Stomach smooth muscle (tissue), 2 donors: Measurements from ENCODE around the gene KLF9.
"Not testable (repeated sequence)": the region's sequence is repeated elsewhere in the genome, so short reads cannot be mapped to it uniquely, and the experiment has no call there.

Experiments used
- H3K27ac ChIP-seq: one replicate; pipeline ENCODE4 v1.7.0; 2013; ENCODE audit warnings: mild to moderate bottlenecking, low read length, inconsistent platforms
- H3K27me3 ChIP-seq, 2 donors: one replicate each; pipeline ENCODE4 v1.7.0; 2013; ENCODE audit warnings: low read length in 2 of 2; ENCODE audit not compliant: insufficient read depth in 2 of 2, control insufficient read depth in 1 of 2
- H3K36me3 ChIP-seq, 2 donors: one replicate each; pipeline ENCODE4 v1.7.0; 2013; ENCODE audit warnings: low read length in 2 of 2; ENCODE audit not compliant: control insufficient read depth in 2 of 2, insufficient read depth in 2 of 2
- H3K4me1 ChIP-seq: one replicate; pipeline ENCODE4 v1.7.0; 2013; ENCODE audit warnings: low read length; ENCODE audit not compliant: control insufficient read depth, insufficient read depth
- H3K4me3 ChIP-seq, 2 donors: one replicate each; pipeline ENCODE4 v1.7.0; 2013; ENCODE audit warnings: low read length in 2 of 2
- H3K9ac ChIP-seq, 2 donors: one replicate each; pipeline ENCODE4 v1.7.0; 2013; ENCODE audit warnings: low read length in 2 of 2, mild to moderate bottlenecking in 1 of 2
- H3K9me3 ChIP-seq, 2 donors: one replicate each; pipeline ENCODE4 v1.7.0; 2013; ENCODE audit warnings: low read length in 2 of 2; ENCODE audit not compliant: control insufficient read depth in 2 of 2
- donor health status: healthy.
- donor health status: Pancreatic carcinoma.

Gene KLF9

DNA sequence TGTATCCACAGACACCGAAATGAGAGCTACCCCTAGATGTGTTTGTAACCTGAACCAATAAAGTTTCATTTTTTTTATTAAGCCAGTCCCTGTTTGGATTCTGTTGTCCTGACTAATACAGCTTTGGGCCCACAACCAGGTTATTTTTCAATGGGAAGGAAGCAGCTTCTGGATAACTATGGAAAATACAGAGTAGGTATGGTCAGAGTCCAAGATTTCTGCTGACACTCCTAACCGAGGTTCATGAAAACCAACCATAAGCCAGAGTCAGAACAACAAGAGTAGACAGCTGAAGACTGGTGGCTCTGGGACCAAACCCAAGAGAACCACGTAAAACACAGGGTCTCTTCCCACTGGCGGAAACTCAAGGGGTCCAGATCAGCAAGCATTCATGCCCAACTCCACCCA, 10.8 kb downstream of the KLF9 start:
- H3K4me3 ChIP-seq, result peak overlapping the region in 1 of 2 donors; percentile 54
- peaks cover 72% of the 10 kb centered on the region for H3K4me1 ChIP-seq
- H3K9ac ChIP-seq, result no peak overlapping the region
- H3K27me3 ChIP-seq, result no peaks in the 10 kb centered on the region
- peak overlapping the region; percentile 62 for H3K27ac ChIP-seq
- H3K36me3 ChIP-seq, result no peaks in the 10 kb centered on the region
- no peaks in the 10 kb centered on the region for H3K9me3 ChIP-seq

DNA sequence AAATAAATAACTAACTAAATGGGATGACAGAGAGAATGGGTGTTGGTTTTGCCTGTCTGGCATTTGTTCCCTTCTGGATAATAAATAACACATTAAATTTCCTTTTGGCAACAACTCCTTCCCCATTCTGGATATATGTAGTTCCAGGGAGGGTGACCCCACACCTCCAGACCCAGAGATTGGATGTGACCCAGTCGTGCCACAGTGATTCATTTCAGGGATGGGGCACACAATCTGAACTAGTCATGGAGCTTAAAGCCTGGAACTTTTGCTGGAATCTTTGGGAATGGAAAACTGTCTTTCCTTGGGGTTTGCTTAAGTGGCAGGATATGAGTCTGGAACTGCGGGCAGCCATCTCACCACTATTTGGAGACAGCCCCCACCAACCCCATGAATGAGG, 11.3 kb downstream of the KLF9 start:
- Histone ChIP-seq H3K9ac (no peak overlapping the region), H3K27me3 (no peaks in the 10 kb centered on the region), H3K36me3 (no peaks in the 10 kb centered on the region), H3K4me1 (peaks cover 69% of the 10 kb centered on the region), H3K27ac (peak overlapping the region; percentile 62), H3K4me3 (peak overlapping the region in 1 of 2 donors; percentile 54), H3K9me3 (no peaks in the 10 kb centered on the region)

DNA sequence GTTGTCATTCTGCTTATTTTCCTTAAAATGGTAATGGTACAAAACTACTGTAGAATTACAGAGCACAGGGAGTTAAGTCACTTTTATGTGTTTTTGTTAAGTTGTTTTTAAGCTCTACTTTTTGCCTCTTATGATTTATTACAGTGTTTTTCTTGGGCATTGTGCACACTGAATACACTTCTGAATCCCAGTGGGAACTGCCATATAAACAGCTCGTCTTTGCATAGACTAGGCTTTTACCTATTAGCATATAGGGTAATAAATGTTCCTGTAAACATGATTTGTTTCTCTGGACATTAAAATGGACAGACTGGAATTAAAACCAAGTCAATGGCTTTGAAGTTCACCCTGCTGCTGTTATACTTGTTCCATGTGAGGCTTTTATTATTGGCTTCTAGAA, 12.2 kb downstream of the KLF9 start:
- Histone ChIP-seq H3K9me3 (no peaks in the 10 kb centered on the region), H3K4me3 (no peak overlapping the region), H3K27me3 (no peaks in the 10 kb centered on the region), H3K9ac (no peak overlapping the region), H3K4me1 (peaks cover 71% of the 10 kb centered on the region), H3K36me3 (no peaks in the 10 kb centered on the region), H3K27ac (no peak overlapping the region)

DNA sequence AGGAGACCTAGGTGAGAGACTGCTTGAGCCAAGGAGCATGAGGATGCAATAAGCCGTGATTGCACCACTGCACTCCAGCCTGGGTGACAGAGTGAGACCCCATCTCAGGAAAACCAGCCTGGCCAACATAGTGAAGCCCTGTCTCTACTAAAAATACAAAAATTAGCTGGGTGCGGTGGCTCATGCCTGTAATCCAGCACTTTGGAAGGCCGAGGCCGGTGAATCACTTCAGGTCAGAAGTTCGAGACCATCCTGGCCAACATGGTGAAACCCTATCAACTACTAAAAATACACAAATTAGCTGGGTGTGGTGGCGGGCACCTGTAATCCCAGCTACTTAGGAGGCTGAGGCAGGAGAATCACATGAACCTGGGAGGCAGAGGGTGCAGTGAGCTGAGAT, 13.2 kb downstream of the KLF9 start:
- H3K4me1 ChIP-seq, result peaks cover 71% of the 10 kb centered on the region
- H3K27ac ChIP-seq, H3K9me3 ChIP-seq, H3K36me3 ChIP-seq, H3K27me3 ChIP-seq, H3K4me3 ChIP-seq, H3K9ac ChIP-seq: not testable (repeated sequence)

DNA sequence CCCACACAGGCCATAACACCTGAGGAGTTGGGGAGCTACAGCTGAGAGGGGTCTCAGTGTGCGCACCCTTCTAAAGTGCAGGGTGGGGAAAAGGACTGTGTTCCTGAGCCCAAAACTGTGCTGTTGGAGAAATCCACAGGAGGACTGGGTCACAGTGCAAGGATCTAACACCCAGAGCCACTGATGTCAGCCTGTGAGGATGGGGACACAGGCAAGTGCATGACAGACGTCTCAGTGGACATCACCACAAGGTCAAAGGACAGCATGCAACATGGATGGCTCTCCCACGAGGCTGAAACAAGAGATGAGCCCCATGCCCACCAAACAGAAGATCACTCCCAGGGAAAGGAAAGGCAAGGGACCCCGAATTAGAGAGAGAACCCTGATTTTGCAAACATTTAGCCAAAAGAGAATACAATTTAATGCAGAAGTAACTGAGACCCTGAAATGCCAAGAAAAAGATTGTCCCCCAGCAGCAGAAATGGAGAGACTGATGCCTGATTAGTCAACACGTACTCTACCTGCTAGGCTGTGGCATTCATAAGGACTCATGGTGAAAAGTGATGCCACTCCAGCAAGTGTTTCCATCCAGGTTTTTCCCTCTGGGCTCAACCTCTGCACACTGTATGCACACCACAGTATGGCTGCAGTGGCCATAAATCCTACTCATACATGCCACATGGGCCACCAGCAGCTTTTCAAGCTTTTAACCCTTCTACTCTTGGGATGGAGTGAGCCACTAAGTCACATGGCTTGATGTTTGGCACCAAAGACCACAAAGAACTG, 14.2 kb downstream of the KLF9 start:
- Histone ChIP-seq H3K4me1 (peaks cover 63% of the 10 kb centered on the region), H3K4me3 (peak overlapping the region in 1 of 2 donors; percentile 47), H3K36me3 (no peaks in the 10 kb centered on the region), H3K9ac (no peak overlapping the region), H3K9me3 (no peaks in the 10 kb centered on the region), H3K27me3 (no peaks in the 10 kb centered on the region), H3K27ac (no peak overlapping the region)

DNA sequence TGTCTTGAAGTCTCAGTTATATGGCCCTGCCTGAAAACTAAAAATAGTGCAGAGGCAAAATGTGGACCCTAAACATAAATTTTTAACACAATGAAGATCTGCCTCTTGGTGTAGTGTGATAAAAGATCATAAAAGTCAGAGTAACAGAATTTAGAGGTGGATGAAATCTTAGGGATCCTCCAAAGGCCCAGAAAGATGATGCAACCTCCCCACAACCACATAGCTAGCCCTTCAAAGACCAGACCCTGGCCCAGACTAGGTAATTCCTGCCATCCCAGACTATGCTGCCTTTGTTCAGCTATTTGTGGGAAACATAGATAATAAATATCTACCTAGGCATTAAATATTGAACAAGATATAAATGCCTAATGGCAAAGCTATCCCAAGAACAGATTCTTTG, 15.3 kb downstream of the KLF9 start:
- no peaks in the 10 kb centered on the region for H3K27me3 ChIP-seq
- no peak overlapping the region for H3K27ac ChIP-seq
- H3K4me1 ChIP-seq, result peaks cover 63% of the 10 kb centered on the region

DNA sequence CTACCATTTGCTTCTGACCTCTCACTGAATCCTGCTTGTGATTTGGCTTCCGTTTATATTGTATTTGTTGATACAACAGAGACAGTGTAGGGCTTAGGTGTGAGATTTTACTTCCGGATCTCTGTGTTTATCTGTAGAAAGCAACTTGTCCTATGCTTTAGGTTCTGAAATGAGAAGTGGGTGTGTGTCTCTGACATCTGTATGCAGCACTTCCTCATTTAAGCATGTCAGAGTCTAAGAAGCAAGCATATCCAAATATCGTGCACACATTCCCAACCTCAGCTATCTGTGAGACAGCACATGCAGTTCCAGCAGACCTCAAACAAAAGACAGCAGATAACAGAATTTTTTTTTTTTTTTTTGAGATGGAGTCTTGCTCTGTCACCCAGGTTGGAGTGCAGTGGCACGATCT, 16.3 kb downstream of the KLF9 start:
- H3K27ac ChIP-seq, result no peak overlapping the region
- peak overlapping the region in 1 of 2 donors; percentile 29 for H3K4me3 ChIP-seq
- no peaks in the 10 kb centered on the region for H3K36me3 ChIP-seq
- no peaks in the 10 kb centered on the region for H3K9me3 ChIP-seq
- no peaks in the 10 kb centered on the region for H3K27me3 ChIP-seq
- no peak overlapping the region for H3K9ac ChIP-seq
- peaks cover 62% of the 10 kb centered on the region for H3K4me1 ChIP-seq

More for the DNA sequence above, 15.3 kb downstream of the KLF9 start:
- Histone ChIP-seq H3K9ac (no peak overlapping the region), H3K9me3 (no peaks in the 10 kb centered on the region), H3K36me3 (no peaks in the 10 kb centered on the region), H3K4me3 (no peak overlapping the region)

DNA sequence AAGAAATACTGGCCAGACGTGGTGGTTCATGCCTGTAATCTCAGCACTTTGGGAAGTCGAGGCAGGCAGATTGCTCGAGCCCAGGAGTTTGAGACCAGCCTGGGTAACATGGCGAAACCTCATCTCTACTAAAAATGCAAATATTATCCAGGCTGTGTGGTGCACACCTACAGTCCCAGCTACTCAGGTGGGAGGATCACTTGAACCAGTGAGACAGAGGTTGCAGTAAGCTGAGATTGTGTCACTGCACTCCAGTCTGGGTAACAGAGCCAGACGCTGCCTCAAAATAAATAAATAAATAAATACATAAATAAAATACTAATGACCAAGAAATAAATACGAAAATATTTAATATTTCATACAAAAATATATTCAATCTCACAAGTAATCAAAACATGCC, 18.8 kb downstream of the KLF9 start:
- Histone ChIP-seq H3K9ac (no peak overlapping the region), H3K27ac (no peak overlapping the region), H3K4me3 (no peak overlapping the region), H3K27me3 (no peaks in the 10 kb centered on the region), H3K9me3 (no peaks in the 10 kb centered on the region), H3K36me3 (no peaks in the 10 kb centered on the region), H3K4me1 (peaks cover 71% of the 10 kb centered on the region)

DNA sequence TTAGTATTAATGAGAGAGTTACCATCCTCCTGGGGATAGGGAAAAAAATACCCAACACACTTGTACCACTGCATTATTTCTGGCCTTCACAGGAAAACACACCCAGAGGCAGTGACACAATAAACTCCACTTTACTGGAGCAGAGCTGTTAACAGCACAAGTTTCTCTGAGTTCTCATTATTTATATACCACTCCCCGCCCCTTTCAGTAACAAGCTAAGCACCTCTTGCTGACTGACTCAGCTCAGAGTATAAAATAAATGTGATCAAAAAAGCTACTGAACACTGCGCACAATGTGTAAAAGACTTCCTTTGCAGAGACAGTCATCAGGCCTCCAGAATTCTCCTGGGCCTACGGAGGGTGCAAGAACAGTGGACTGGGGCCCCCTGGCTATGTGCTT, 21.6 kb downstream of the KLF9 start:
- Histone ChIP-seq H3K9ac (no peak overlapping the region), H3K4me1 (peaks cover 58% of the 10 kb centered on the region), H3K36me3 (peaks cover 0 to 2% of the 10 kb centered on the region in 2 donors), H3K27ac (no peak overlapping the region), H3K27me3 (no peaks in the 10 kb centered on the region), H3K4me3 (peak overlapping the region in 1 of 2 donors; percentile 3), H3K9me3 (no peaks in the 10 kb centered on the region)

DNA sequence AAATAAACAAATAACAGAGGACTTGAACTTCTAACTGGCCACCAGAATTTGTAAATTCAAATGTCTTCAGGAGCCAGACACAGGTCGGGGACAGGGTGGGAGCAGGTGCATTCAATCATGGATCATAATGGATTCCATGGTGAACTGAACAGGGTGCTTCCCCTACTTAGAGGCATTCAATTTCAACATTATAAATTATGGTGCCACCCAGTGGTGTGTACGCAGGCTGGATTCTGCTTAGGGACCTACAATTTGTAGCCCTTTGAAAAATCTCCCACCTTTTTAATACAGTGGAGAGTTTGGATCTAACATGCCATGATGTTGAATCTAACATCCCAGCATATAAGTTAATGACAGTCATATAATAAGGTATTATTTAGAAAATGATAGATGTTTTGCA, 22.3 kb downstream of the KLF9 start:
- H3K9me3 ChIP-seq, result no peaks in the 10 kb centered on the region
- H3K4me1 ChIP-seq, result peaks cover 51% of the 10 kb centered on the region
- no peak overlapping the region for H3K27ac ChIP-seq

DNA sequence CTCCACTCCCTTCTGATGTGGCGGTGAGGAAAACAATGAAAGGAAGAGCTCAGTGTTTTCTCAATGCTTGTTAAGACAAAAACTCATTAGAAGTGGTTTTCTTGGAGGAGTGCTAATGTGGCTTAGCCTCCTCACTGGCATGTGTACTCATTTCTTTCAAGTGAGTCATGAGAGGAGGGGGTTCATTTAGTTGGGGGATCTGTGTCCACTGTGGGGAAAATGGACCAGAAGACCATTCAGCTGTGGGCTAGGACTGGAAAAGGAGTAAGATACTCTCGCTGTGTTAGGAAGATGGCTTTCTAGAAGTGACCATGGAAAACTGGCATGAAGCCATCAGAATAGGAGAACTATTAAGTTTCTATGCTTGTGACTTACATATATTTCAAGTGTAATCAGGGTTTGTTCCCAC, 23.5 kb downstream of the KLF9 start:
- Histone ChIP-seq H3K4me1 (peaks cover 45% of the 10 kb centered on the region), H3K36me3 (peaks cover 11% of the 10 kb centered on the region in 2 donors), H3K4me3 (peak overlapping the region in 1 of 2 donors; percentile 4), H3K9me3 (no peaks in the 10 kb centered on the region), H3K27me3 (no peaks in the 10 kb centered on the region), H3K27ac (no peak overlapping the region), H3K9ac (no peak overlapping the region)

More for the DNA sequence above, 22.3 kb downstream of the KLF9 start:
- H3K4me3 ChIP-seq, result peak overlapping the region in 1 of 2 donors; percentile 8
- H3K9ac ChIP-seq, result no peak overlapping the region
- no peaks in the 10 kb centered on the region for H3K27me3 ChIP-seq
- H3K36me3 ChIP-seq, result peaks cover 4 to 6% of the 10 kb centered on the region in 2 donors
